ENCODE data around the gene CRISP3.

CRISP3 gene, protein sequence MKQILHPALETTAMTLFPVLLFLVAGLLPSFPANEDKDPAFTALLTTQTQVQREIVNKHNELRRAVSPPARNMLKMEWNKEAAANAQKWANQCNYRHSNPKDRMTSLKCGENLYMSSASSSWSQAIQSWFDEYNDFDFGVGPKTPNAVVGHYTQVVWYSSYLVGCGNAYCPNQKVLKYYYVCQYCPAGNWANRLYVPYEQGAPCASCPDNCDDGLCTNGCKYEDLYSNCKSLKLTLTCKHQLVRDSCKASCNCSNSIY

DNA sequence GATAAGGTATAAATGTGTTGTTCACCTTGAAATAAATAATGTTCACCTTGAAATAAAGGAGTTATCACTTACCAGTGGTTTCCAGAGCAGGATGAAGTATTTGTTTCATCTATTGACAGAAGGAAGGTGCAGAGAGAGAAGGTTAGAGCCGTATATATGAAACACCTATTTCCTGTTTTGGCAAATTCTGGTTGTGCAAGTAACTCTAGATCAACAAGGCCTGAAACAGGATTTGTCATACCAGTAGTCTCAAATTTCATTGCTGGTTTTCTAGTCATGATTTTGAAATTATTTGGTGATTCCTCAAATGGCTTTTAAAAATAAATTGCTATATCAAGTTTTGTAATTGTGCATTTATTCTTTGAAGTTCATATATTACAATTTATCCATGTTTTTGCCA is at the start of gene CRISP3:
TSS of gene CRISP3 (minus strand) at position 130 of the 400 bp plus-strand sequence. CDS start at position 109, 21 bp downstream.
- no peak within 1 kb of the TSS for H3K4me3 ChIP-seq (ENCODE audit: low read depth in 1 of 2, low read length in 2 of 2)
- H2AFZ ChIP-seq (ENCODE audit: low read depth, low read length), result no peak within 1 kb of the TSS
- DNase-seq (no peak), ATAC-seq (ENCODE audit: insufficient read depth, low read depth) (no peak)
- no peaks in the 10 kb centered on the region for H3K36me3 ChIP-seq (ENCODE audit: insufficient read depth, low read length)
- H3K4me1 ChIP-seq (ENCODE audit: insufficient read depth, low read length), result no peaks in the 10 kb centered on the region
- H4K20me1 ChIP-seq (ENCODE audit: insufficient read depth, low read length), result no peaks in the 10 kb centered on the region
- H3K9me3 ChIP-seq (ENCODE audit: insufficient read depth, low read length, severe bottlenecking), result no peaks in the 10 kb centered on the region
- no peak within 1 kb of the TSS for H3K27ac ChIP-seq (ENCODE audit: low read length)
- H3K27me3 ChIP-seq (ENCODE audit: insufficient read depth, low read length, poor library complexity), result no peaks in the 10 kb centered on the region
- no peak within 1 kb of the TSS for H3K9ac ChIP-seq (ENCODE audit: low read depth, low read length)
- TF ChIP-seq, protein P1, sequence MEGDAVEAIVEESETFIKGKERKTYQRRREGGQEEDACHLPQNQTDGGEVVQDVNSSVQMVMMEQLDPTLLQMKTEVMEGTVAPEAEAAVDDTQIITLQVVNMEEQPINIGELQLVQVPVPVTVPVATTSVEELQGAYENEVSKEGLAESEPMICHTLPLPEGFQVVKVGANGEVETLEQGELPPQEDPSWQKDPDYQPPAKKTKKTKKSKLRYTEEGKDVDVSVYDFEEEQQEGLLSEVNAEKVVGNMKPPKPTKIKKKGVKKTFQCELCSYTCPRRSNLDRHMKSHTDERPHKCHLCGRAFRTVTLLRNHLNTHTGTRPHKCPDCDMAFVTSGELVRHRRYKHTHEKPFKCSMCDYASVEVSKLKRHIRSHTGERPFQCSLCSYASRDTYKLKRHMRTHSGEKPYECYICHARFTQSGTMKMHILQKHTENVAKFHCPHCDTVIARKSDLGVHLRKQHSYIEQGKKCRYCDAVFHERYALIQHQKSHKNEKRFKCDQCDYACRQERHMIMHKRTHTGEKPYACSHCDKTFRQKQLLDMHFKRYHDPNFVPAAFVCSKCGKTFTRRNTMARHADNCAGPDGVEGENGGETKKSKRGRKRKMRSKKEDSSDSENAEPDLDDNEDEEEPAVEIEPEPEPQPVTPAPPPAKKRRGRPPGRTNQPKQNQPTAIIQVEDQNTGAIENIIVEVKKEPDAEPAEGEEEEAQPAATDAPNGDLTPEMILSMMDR (IDR thresholded peaks at IDR 0.05; ENCODE audit: borderline replicate concordance, extremely low read depth, low read length, poor library complexity, severe bottlenecking), result no peak
- TF ChIP-seq EZH2 (IDR thresholded peaks at IDR 0.05; ENCODE audit: borderline replicate concordance, low read depth, low read length, severe bottlenecking), result no peak
- H3K79me2 ChIP-seq (ENCODE audit: insufficient read depth, low read length), result no peaks in the 10 kb centered on the region
- H3K4me2 ChIP-seq (ENCODE audit: insufficient read depth, low read length), result no peak within 1 kb of the TSS

DNA sequence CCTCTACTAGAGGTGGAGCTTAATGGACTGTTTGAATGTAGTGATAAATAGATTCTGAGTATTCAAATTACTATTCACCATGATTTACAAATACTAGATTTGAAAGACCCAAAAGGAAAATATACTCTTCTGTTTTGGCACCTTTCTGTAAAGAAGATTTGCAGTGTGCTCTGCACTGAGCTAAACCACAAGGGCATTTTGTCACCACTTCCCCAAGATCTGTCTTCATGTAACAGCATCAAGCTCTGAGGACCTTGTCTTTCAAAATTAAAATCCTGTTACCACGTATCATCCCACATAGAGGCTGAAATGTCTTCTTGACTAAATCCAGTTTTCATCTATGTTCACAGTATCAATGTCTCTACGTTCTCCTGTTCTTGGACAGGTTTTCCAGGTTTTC is 46.2 kb upstream of the CRISP3 start:
- no peak overlapping the region for H3K27ac ChIP-seq (ENCODE audit: low read length)
- H2AFZ ChIP-seq (ENCODE audit: low read depth, low read length), result no peak overlapping the region
- H3K79me2 ChIP-seq (ENCODE audit: insufficient read depth, low read length), result no peaks in the 10 kb centered on the region
- no peaks in the 10 kb centered on the region for H3K27me3 ChIP-seq (ENCODE audit: insufficient read depth, low read length, poor library complexity)
- no peaks in the 10 kb centered on the region for H4K20me1 ChIP-seq (ENCODE audit: insufficient read depth, low read length)
- no peak overlapping the region for H3K4me3 ChIP-seq (ENCODE audit: low read depth in 1 of 2, low read length in 2 of 2)
- H3K9me3 ChIP-seq (ENCODE audit: insufficient read depth, low read length, severe bottlenecking), result no peaks in the 10 kb centered on the region
- no peak overlapping the region for H3K4me2 ChIP-seq (ENCODE audit: insufficient read depth, low read length)
- ATAC-seq (ENCODE audit: insufficient read depth, low read depth) (no peak), DNase-seq (no peak)
- H3K9ac ChIP-seq (ENCODE audit: low read depth, low read length), result no peak overlapping the region
- no peaks in the 10 kb centered on the region for H3K36me3 ChIP-seq (ENCODE audit: insufficient read depth, low read length)
- H3K4me1 ChIP-seq (ENCODE audit: insufficient read depth, low read length), result no peaks in the 10 kb centered on the region
- TF ChIP-seq EZH2 (IDR thresholded peaks at IDR 0.05; ENCODE audit: borderline replicate concordance, low read depth, low read length, severe bottlenecking), result no peak
- TF ChIP-seq, protein P1 (IDR thresholded peaks at IDR 0.05; ENCODE audit: borderline replicate concordance, extremely low read depth, low read length, poor library complexity, severe bottlenecking), result no peak

DNA sequence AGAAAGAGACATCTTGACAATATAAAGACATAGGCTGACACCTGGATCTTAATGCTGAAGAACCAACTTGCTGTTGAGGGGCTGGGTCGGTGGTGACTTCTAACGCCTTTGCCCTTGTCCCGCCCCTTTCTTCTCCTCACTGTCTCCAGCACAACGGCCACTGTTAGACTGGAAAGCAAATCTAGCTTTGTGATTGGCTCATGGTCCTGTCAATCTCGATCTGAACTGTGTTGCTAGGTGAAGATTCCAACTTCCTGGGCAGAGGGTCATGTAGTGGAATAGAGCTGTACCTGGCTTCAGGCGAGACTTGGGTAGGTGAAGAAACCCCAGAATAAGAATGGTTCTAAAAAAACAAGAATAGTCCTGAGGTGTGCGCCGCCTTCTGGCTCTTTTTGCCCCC is 43.0 kb upstream of the CRISP3 start, which contains the start of gene PGK2:
TSS of gene PGK2 (minus strand) at position 110 of the 400 bp plus-strand sequence. CDS start at position 12, 98 bp downstream.
- Histone ChIP-seq H3K4me2 (ENCODE audit: insufficient read depth, low read length) (no peak within 1 kb of the TSS), H2AFZ (ENCODE audit: low read depth, low read length) (no peak within 1 kb of the TSS), H3K79me2 (ENCODE audit: insufficient read depth, low read length) (no peaks in the 10 kb centered on the region), H3K9me3 (ENCODE audit: insufficient read depth, low read length, severe bottlenecking) (no peaks in the 10 kb centered on the region), H3K36me3 (ENCODE audit: insufficient read depth, low read length) (no peaks in the 10 kb centered on the region), H3K27ac (ENCODE audit: low read length) (no peak within 1 kb of the TSS), H4K20me1 (ENCODE audit: insufficient read depth, low read length) (no peaks in the 10 kb centered on the region), H3K4me1 (ENCODE audit: insufficient read depth, low read length) (no peaks in the 10 kb centered on the region), H3K27me3 (ENCODE audit: insufficient read depth, low read length, poor library complexity) (no peaks in the 10 kb centered on the region), H3K9ac (ENCODE audit: low read depth, low read length) (no peak within 1 kb of the TSS), H3K4me3 (ENCODE audit: low read depth in 1 of 2, low read length in 2 of 2) (no peak within 1 kb of the TSS)
- DNase-seq (no peak), ATAC-seq (ENCODE audit: insufficient read depth, low read depth) (no peak)
- TF ChIP-seq EZH2 (IDR thresholded peaks at IDR 0.05; ENCODE audit: borderline replicate concordance, low read depth, low read length, severe bottlenecking), result no peak
- TF ChIP-seq, protein P1 (IDR thresholded peaks at IDR 0.05; ENCODE audit: borderline replicate concordance, extremely low read depth, low read length, poor library complexity, severe bottlenecking), result no peak
